Lower leg skin (tissue), 3 donors: ENCODE measurements around the gene ARHGAP35.

Experiments used
- POLR2A ChIP-seq, 2 donors: fragments of 450-650 bp; IDR thresholded peaks; one replicate each; pipeline ENCODE4 v1.6.1; 2016 to 2017; ENCODE audit warnings: antibody characterized with exemption in 2 of 2, mild to moderate bottlenecking in 1 of 2, moderate library complexity in 1 of 2
- TF ChIP-seq, protein P1 (sequence below), 3 donors: fragments of 450-650 bp; IDR thresholded peaks; one replicate each; pipeline ENCODE4 v1.5.1; 2016; ENCODE audit warnings: antibody characterized with exemption in 3 of 3, mild to moderate bottlenecking in 3 of 3, moderate library complexity in 2 of 3

DNA sequence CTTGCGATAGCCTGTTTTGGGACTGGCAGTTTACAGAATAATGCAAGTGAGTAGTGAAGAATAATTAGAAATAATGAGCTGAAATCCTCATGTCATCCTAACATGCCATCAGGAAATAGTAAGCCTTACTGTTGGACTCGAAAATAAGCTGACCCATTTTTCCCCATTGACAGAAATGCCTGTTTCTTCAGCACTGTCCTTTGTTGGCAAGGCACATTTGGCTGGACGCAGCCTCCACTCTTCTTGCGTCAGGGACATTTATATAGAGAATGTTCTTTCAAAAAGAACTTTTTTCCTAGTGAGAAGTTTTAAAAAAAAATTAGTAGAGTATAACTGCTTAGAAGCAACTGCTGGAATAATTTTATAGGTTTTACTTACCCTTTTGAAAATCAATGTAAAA, 47.1 kb downstream of the ARHGAP35 start:
- no peak for TF ChIP-seq POLR2A (IDR thresholded peaks at IDR 0.05)
- TF ChIP-seq, protein P1, sequence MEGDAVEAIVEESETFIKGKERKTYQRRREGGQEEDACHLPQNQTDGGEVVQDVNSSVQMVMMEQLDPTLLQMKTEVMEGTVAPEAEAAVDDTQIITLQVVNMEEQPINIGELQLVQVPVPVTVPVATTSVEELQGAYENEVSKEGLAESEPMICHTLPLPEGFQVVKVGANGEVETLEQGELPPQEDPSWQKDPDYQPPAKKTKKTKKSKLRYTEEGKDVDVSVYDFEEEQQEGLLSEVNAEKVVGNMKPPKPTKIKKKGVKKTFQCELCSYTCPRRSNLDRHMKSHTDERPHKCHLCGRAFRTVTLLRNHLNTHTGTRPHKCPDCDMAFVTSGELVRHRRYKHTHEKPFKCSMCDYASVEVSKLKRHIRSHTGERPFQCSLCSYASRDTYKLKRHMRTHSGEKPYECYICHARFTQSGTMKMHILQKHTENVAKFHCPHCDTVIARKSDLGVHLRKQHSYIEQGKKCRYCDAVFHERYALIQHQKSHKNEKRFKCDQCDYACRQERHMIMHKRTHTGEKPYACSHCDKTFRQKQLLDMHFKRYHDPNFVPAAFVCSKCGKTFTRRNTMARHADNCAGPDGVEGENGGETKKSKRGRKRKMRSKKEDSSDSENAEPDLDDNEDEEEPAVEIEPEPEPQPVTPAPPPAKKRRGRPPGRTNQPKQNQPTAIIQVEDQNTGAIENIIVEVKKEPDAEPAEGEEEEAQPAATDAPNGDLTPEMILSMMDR (IDR thresholded peaks at IDR 0.05): no peak
